GM18870 (cell line): ENCODE results near the gene CTAGE1.
"Not testable (repeated sequence)": the region's sequence is repeated elsewhere in the genome, so short reads cannot be mapped to it uniquely, and the experiment has no call there.

Experiments
- ATAC-seq: cut with Tn5 transposase; IDR thresholded peaks from one replicate; pipeline ENCODE4 v1.9.1; 2021; ENCODE audit warnings: moderate library complexity; ENCODE audit not compliant: unreplicated experiment

Gene CTAGE1

GRCh38 chr18:22417496-22418188 is at the start of gene CTAGE1:
CTAGE1 (minus strand) TSS chr18:22417915; CDS start chr18:22417811, 104 bp downstream.
- no peak for ATAC-seq

DNA sequence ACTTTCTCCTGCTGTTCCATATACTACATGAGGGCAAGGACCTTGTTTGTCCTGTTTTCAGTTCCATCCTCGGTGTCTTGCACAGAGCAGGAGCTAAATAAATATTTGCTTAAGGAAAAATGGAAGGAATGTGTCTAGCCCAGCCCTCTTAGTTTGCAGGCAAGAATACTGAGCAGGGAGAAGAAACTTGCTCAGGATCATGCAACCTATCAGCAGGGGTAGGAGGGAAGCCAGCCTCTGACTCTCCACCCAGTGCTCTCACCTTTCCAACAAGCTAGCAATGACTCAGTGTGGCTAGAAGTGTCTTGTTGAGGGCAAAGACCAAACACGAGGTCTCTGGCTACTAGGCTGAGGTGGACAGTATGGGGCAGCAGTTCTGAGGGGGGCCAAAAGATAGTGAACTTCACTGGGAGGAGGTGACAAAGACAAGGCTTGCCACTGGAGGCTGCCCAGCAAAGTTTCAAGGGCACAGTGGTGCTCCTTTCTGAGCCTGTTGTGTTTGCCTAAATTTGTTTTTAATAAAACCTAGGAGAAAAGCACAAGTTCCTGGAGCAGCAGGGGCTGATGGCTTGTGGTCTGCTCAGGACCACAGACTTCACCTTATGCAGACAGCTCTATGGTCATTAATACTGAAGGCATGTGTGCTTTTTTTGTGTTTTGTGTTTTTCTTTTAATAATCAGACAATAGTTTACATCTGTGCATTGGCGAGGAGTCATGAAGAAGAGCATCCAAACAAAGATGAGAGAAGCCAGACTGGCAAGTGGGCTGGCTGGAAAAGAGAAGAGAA is 49.1 kb upstream of the CTAGE1 start:
- no peak for ATAC-seq

DNA sequence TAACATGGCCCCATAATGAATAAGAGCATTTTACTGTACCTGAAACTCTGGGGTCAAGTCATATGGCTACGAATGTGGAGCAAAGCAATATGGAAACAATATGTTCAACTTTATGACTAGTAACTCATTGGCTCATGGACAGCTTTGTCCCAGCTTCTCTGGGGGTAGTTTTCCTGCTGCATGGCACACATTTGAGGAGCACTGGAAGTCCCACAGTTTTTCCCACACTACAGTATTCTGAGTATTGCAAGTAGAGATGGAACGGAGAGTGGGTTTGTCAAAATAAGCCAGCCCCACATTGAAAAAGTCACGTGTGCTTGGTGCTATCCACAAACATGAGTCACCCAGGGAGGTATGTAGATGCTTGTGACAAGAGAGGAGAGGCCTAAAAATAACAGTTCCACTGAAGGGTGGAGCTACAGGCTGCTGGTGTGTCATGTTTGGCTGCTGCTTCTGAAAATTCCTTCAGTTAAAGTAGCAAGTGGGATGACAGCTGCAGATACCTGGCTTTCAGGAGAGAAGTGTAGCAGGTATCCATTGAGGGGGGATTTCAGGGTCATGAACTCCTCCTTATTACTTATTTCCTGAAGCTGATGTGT is 48.2 kb upstream of the CTAGE1 start:
- ATAC-seq, result no peak

DNA sequence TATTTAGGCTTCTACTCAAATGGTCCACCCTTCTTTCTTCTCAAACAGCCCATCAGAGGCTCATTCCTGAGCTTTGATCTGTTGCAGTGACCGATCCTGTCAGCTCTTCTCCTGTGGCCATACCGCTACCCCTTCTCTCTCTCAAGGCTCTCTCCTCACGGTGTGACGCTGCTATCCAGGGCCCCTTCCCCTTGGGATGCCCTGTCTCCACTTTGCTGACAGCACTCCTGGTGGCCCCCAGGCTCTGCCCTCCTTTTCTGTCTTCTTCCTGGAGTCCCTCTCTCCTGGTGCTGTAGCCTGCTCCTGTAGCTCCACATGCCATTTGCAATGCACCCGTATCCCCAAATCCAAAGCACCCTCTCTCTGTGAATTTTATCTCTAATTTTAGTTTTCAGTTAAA is 45.4 kb upstream of the CTAGE1 start:
- no peak for ATAC-seq

- no peak for ATAC-seq
These were observed 41.8 kb upstream of the CTAGE1 start for GRCh38 chr18:22459491-22459890.

GRCh38 chr18:22457524-22457923 is 39.8 kb upstream of the CTAGE1 start:
- ATAC-seq, result no peak

- no peak for ATAC-seq
These were observed 38.8 kb upstream of the CTAGE1 start for GRCh38 chr18:22456547-22456946.

- no peak for ATAC-seq
These were observed 38.4 kb upstream of the CTAGE1 start for GRCh38 chr18:22456116-22456480.

GRCh38 chr18:22455425-22456115 is 37.9 kb upstream of the CTAGE1 start:
- ATAC-seq, result no peak

DNA sequence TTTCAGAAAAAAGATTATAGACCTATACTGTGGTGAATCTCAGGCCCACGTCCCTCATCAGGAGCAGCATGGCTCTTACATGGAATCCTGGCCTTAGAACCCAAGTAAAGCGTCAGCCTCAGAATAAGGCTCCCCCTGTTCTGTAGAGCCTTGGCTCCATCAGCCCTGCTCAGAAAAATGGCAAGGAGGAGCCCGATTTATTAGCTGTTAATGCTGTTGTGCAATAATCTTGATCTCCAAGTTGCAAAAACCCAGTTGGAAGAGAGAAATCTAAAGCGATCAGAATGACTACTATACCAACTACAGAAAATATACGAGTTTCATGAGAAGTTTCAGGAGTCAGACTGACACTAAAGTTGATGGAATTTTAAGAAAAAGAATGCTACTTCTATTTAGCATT is 35.6 kb upstream of the CTAGE1 start:
- no peak for ATAC-seq

DNA sequence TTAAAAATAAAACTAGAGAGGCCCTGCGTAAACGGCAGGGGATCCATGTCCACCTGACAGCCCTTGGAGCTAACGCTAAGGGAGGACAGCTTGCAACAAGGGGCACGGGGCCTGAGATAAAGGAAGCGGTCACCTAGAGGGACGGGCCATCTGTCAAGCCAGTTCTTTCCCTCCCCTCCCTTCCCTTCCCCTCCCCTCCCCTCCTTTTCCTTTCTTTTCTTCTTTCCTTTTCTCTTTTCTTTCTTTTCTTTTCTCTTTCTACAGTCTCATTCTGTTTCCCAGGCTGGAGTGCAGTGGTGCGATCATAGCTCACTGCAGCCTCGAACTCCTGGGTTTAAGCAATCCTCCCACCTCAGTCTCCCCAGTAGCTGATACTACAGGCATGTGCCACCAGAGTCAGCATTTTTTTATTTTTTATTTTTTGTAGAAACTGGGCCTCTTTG is 34.5 kb upstream of the CTAGE1 start:
- ATAC-seq, result no peak

DNA sequence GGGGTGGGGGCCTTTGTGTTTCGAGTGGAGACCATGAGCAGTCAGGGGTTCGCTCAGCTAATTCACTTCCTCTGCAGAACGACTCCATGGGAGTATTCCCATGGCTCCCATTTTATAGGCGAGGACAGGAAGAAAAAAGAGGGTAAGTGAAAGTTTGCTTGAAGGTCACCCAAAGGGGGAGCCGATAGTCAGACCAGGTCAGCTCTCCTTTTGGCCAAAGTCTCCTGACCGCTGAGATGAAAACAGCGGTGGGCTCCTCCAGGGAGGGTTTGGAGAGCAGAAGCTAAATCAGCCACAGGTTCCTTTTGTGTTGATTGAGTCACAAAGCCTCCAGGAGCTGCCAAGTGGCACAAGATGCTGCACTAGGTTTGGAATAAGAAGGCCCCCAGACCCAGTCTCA is 34.1 kb upstream of the CTAGE1 start:
- ATAC-seq, result no peak

DNA sequence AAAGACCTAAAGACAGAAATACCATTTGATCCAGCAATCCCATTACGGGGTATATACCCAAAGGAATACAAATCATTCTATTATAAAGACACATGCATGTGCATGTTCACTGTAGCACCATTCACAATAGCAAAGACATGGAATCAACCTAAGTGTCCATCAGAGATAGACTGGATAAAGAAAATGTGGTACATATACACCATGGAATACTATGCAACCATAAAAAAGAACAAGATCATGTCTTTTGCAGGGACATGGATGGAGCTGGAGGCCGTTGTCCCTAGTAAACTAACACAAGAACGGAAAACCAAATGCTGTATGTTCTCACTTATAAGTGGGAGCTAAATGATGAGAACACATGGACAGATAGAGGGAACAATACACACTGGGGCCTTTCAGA is 33.1 kb upstream of the CTAGE1 start:
- ATAC-seq, result not testable (repeated sequence)

GRCh38 chr18:22450318-22450717 is 32.6 kb upstream of the CTAGE1 start:
- not testable (repeated sequence) for ATAC-seq

DNA sequence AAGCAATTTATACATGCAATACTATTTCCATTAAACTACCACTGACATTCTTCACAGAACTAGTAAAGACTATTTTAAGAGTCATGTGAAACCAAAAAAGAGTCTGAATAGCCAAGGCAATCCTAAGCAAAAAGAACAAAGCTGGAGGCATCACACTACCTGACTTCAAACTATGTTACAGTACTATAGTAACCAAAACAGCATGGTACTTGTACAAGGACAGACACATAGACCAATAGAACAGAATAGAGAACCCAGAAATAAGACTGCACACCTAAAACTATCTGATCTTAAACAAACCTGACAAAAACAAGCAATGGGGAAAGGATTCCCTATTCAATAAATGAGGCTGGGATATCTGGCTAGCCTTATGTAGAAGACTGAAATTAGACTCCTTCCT is 32.0 kb upstream of the CTAGE1 start:
- not testable (repeated sequence) for ATAC-seq

- no peak for ATAC-seq
These were observed 30.5 kb upstream of the CTAGE1 start for GRCh38 chr18:22448238-22448637.

DNA sequence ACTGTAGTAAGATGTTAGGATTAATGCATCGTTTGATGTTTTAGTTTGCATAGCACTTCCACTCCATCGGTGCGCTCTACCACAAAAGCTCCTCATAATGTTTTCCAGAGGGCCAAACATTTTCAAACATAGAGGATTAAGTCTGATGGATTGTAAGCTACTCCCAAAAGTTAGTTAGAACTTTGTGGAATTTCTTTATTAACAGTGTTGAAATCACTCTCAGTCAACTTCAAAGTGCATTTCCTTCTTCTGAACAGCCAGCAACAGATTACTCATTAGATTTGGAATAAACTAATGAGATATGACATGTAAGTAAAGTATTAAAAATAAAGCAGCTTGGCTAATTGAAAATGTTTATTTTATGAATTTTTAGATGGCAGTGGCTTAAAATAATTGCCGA is 30.1 kb upstream of the CTAGE1 start:
- ATAC-seq, result no peak

- ATAC-seq, result no peak
These were observed 29.2 kb upstream of the CTAGE1 start for GRCh38 chr18:22446911-22447310.

GRCh38 chr18:22446325-22446724 is 28.6 kb upstream of the CTAGE1 start:
- ATAC-seq, result no peak

- ATAC-seq, result no peak
These were observed 23.9 kb upstream of the CTAGE1 start for GRCh38 chr18:22441638-22442037.

DNA sequence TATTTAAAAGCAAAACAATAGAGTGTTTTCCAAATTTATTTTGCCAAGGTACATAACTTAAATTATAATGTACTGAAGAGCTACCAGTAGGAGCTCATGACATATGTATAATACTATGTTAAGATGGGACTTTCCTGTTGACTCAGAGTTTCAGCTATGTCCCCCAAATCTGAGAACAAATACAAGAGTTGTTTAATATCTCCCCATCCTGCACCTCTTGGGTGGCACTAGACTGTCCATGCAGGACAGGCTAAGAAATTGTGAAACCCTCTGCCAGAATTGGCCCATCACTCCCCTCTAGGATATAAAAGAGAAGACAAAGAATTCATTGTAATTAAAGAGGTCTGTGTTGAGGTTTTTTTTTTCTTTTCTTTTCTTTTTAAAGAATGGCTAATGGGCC is 21.7 kb upstream of the CTAGE1 start:
- ATAC-seq, result no peak
